Lung (tissue), 12 donors: ENCODE data around the gene ATP2B2. TPM values are rescaled to one million over a fixed set of nuclear protein-coding genes. Genes with fewer than 3 reads are reported as not detected.

Experiments
- ATAC-seq: fragments of 200-7000 bp; cut with Tn5 transposase; one replicate; pipeline ENCODE4 v1.9.1; 2020; ENCODE audit warnings: moderate number of reproducible peaks; ENCODE audit not compliant: insufficient read depth, low FRiP score
- DNase-seq, 3 donors: peaks; one replicate each; pipeline ENCODE4 v3.0.0-alpha.2; 2013 to 2017
- H3K27ac ChIP-seq, 2 donors: one replicate each; pipeline ENCODE4 v1.5.1; 2013; ENCODE audit warnings: mild to moderate bottlenecking in 2 of 2, moderate library complexity in 2 of 2, control low read depth in 1 of 2, inconsistent platforms in 1 of 2, low read depth in 1 of 2, low read length in 1 of 2
- H3K27me3 ChIP-seq, 3 donors: one replicate each; pipeline ENCODE4 v1.5.1; 2013; ENCODE audit warnings: low read length in 2 of 3; ENCODE audit not compliant: control insufficient read depth in 3 of 3, insufficient read depth in 3 of 3
- H3K36me3 ChIP-seq, 4 donors: one replicate each; pipeline ENCODE4 v1.5.1; 2013; ENCODE audit warnings: low read length in 4 of 4, mild to moderate bottlenecking in 1 of 4, moderate library complexity in 1 of 4; ENCODE audit not compliant: control insufficient read depth in 4 of 4, insufficient read depth in 4 of 4
- H3K4me1 ChIP-seq, 5 donors: one replicate each; pipeline ENCODE4 v1.5.1; 2013; ENCODE audit warnings: low read length in 5 of 5, mild to moderate bottlenecking in 2 of 5, moderate library complexity in 1 of 5; ENCODE audit not compliant: control insufficient read depth in 5 of 5, insufficient read depth in 5 of 5
- H3K4me3 ChIP-seq: one replicate; pipeline ENCODE4 v1.5.1; 2013; ENCODE audit warnings: mild to moderate bottlenecking, control low read depth, moderate library complexity
- H3K9ac ChIP-seq, 2 donors: one replicate each; pipeline ENCODE4 v1.5.1; 2013; ENCODE audit warnings: low read length in 2 of 2, control low read depth in 1 of 2; ENCODE audit not compliant: insufficient read depth in 1 of 2
- H3K9me3 ChIP-seq, 4 donors: one replicate each; pipeline ENCODE4 v1.5.1; 2013; ENCODE audit warnings: low read length in 3 of 4, mild to moderate bottlenecking in 1 of 4, moderate library complexity in 1 of 4; ENCODE audit not compliant: control insufficient read depth in 4 of 4, insufficient read depth in 3 of 4
- CTCF ChIP-seq: IDR thresholded peaks from 2 replicates; pipeline ENCODE4 v1.5.1; 2012; ENCODE audit warnings: mild to moderate bottlenecking; ENCODE audit errors: control extremely low read depth, extremely low read depth
- WGBS, 2 donors: extraction: QIAGEN DNeasy Blood & Tissue Kit; methylation state at CpG; one replicate each; pipeline ENCODE4 v1.1.7; 2013; 5-methylcytosine and 5-hydroxymethylcytosine counted together
- polyA plus RNA-seq, 2 donors: library from polyadenylated mRNA; stranded (reverse); fragments of 200-250 nt; gene quantifications; one replicate each; pipeline ENCODE4 v1.2.1, GENCODE V29; 2013
- total RNA-seq, 2 donors: library from RNA; depleted of rRNA in 1 of 2; stranded (reverse); fragments of >200 nt in 1 of 2; gene quantifications; one replicate each; pipeline ENCODE4 v1.2.1, GENCODE V29; 2014 to 2021
- donor health status: control.
- donor health status: control.
- donor health status: Bipolar disorder and iron deficiency.
- donor health status: healthy.
- donor health status: DM: yes; HTN: yes; CAD: no.

ATP2B2 gene
- total and polyA plus RNA-seq, 4 donors = 0.06 TPM; not detected in 3

- Histone ChIP-seq H3K9me3 (no peaks in the 10 kb centered on the region), H3K9ac (no peak overlapping the region), H3K4me1 (no peaks in the 10 kb centered on the region), H3K27ac (no peak overlapping the region), H3K27me3 (peaks cover 0 to 13% (median 0%) of the 10 kb centered on the region in 3 donors), H3K4me3 (no peak overlapping the region), H3K36me3 (no peaks in the 10 kb centered on the region)
- ATAC-seq (no peak), DNase-seq (no peak)
- no peak for TF ChIP-seq CTCF
- 44 to 76% methylated on average over 3 of the region's 3 CpGs for WGBS, 2 donors
Measured at GRCh38 chr3:10494180-10494579, 11.2 kb downstream of the ATP2B2 start.

- Histone ChIP-seq H3K9me3 (no peaks in the 10 kb centered on the region), H3K9ac (no peak overlapping the region), H3K4me1 (no peaks in the 10 kb centered on the region), H3K36me3 (no peaks in the 10 kb centered on the region), H3K4me3 (no peak overlapping the region), H3K27me3 (peaks cover 0 to 9% (median 0%) of the 10 kb centered on the region in 3 donors), H3K27ac (no peak overlapping the region)
- no peak for DNase-seq
- WGBS, 2 donors = 81 to 91% methylated on average over 4 of the region's 4 CpGs
- ATAC-seq = no peak
- no peak for TF ChIP-seq CTCF
Measured at GRCh38 chr3:10493202-10493589, 12.2 kb downstream of the ATP2B2 start.

- no peaks in the 10 kb centered on the region for H3K4me1 ChIP-seq
- TF ChIP-seq CTCF = no peak
- ATAC-seq = no peak
- WGBS, 2 donors = 72 to 83% methylated on average over 12 of the region's 12 CpGs
- DNase-seq = no peak
- no peak overlapping the region for H3K4me3 ChIP-seq
- peaks cover 0 to 9% (median 0%) of the 10 kb centered on the region in 3 donors for H3K27me3 ChIP-seq
- H3K36me3 ChIP-seq = no peaks in the 10 kb centered on the region
- H3K9ac ChIP-seq = no peak overlapping the region
- no peaks in the 10 kb centered on the region for H3K9me3 ChIP-seq
- no peak overlapping the region for H3K27ac ChIP-seq
Measured at GRCh38 chr3:10492364-10493201, 12.8 kb downstream of the ATP2B2 start.
